B cell (primary cell): ENCODE measurements around the gene TLX2. TPM values are rescaled to one million over a fixed set of nuclear protein-coding genes. Genes with fewer than 3 reads are reported as not detected.

Experiments used
- ATAC-seq: fragments of 200-7000 bp; cut with Tn5 transposase; one replicate; pipeline ENCODE4 v1.10.0; 2021; ENCODE audit warnings: low read depth, mild to moderate bottlenecking, moderate number of reproducible peaks, moderate library complexity
- CTCF ChIA-PET: fragments of 350-600 bp; sonication (Branson Sonifier 250); formaldehyde crosslinking; loops from one replicate; lab custom pipeline; 2021; ENCODE audit warnings: antibody characterized with exemption, inconsistent platforms; lab: Charles Lee
- POLR2A ChIA-PET: fragments of 350-600 bp; sonication (Branson Sonifier 250); formaldehyde crosslinking; loops from one replicate; lab custom pipeline; 2021; ENCODE audit warnings: antibody characterized with exemption; lab: Charles Lee
- DNase-seq: peaks from one replicate; pipeline ENCODE4 v3.0.0; 2013
- H2AFZ ChIP-seq: 2 replicates; pipeline ENCODE4 v1.6.1; 2012; ENCODE audit warnings: mild to moderate bottlenecking, low read depth, low read length; ENCODE audit not compliant: insufficient read depth, poor library complexity, severe bottlenecking
- H3K27ac ChIP-seq, 2 donors: 1 replicate in 1 of 2; 2 replicates in 1 of 2; pipeline ENCODE4 v1.5.1; 2012 to 2013; ENCODE audit warnings: low read length in 2 of 2, mild to moderate bottlenecking in 2 of 2, moderate library complexity in 1 of 2
- H3K27me3 ChIP-seq, 4 experiments: fragments of 200-600 bp in 1 of 4; sonication (generic) in 1 of 4; replicated peaks in 1 of 4; 1 replicate in 2 of 4; 2 replicates in 2 of 4; pipeline versions ENCODE4 v1.6.1 to v1.7.0; 2013 to 2016; ENCODE audit warnings: low read length in 3 of 4, mild to moderate bottlenecking in 2 of 4, mixed read lengths in 1 of 4, moderate library complexity in 1 of 4; ENCODE audit not compliant: insufficient read depth in 4 of 4, control insufficient read depth in 3 of 4; ENCODE audit errors: control extremely low read depth in 1 of 4
- H3K36me3 ChIP-seq, 2 experiments: replicated peaks in 1 of 2; 1 replicate in 1 of 2; 2 replicates in 1 of 2; pipeline versions ENCODE4 v1.6.1 to v1.7.1; 2013; ENCODE audit warnings: low read length in 1 of 2; ENCODE audit not compliant: insufficient read depth in 2 of 2, control insufficient read depth in 1 of 2; ENCODE audit errors: control extremely low read depth in 1 of 2, extremely low read depth in 1 of 2
- H3K4me1 ChIP-seq, 2 donors: fragments of 200-600 bp in 1 of 2; sonication (generic) in 1 of 2; 1 replicate in 1 of 2; 2 replicates in 1 of 2; pipeline versions ENCODE4 v1.5.1 to v1.6.1; 2013 to 2017; ENCODE audit warnings: low read length in 2 of 2; ENCODE audit not compliant: control insufficient read depth in 2 of 2, insufficient read depth in 2 of 2
- H3K4me2 ChIP-seq: replicated peaks from 2 replicates; pipeline ENCODE3; 2012; ENCODE audit warnings: mild to moderate bottlenecking, low read depth, low read length; ENCODE audit not compliant: poor library complexity, severe bottlenecking
- H3K4me3 ChIP-seq, 5 experiments: fragments of 200-600 bp in 1 of 5; sonication (generic) in 1 of 5; 1 replicate in 3 of 5; 2 replicates in 2 of 5; pipeline versions ENCODE4 v1.5.1 to v1.7.0; 2011 to 2016; ENCODE audit warnings: low read length in 4 of 5, mild to moderate bottlenecking in 4 of 5, low read depth in 2 of 5, control low read depth in 1 of 5, moderate library complexity in 1 of 5; ENCODE audit not compliant: insufficient read depth in 1 of 5; ENCODE audit errors: control extremely low read depth in 1 of 5, extremely low read depth in 1 of 5
- H3K79me2 ChIP-seq: fragments of 200-600 bp; sonication (generic); one replicate; pipeline ENCODE4 v1.6.0; 2016; ENCODE audit warnings: low read length; ENCODE audit not compliant: control insufficient read depth, insufficient read depth
- H3K9ac ChIP-seq: fragments of 200-600 bp; sonication (generic); 2 replicates; pipeline ENCODE4 v1.6.1; 2017; ENCODE audit warnings: mild to moderate bottlenecking, low read length, moderate library complexity
- H3K9me3 ChIP-seq, 3 donors: one replicate each; pipeline versions ENCODE4 v1.6.1 to v1.7.1; 2013; ENCODE audit warnings: low read length in 2 of 3; ENCODE audit not compliant: control insufficient read depth in 2 of 3, insufficient read depth in 1 of 3; ENCODE audit errors: control extremely low read depth in 1 of 3
- H4K20me1 ChIP-seq: 2 replicates; pipeline ENCODE4 v1.6.0; 2012; ENCODE audit warnings: mild to moderate bottlenecking, low read length; ENCODE audit not compliant: insufficient read depth, control insufficient read depth, poor library complexity, severe bottlenecking
- H3K27ac Mint-ChIP-seq: one replicate; pipeline ENCODE4 v1.8.0; 2021; ENCODE audit warnings: mixed read lengths
- H3K27me3 Mint-ChIP-seq: one replicate; pipeline ENCODE4 v1.8.0; 2021; ENCODE audit warnings: mixed read lengths
- H3K4me1 Mint-ChIP-seq: one replicate; pipeline ENCODE4 v1.8.0; 2021; ENCODE audit warnings: mixed read lengths
- H3K4me3 Mint-ChIP-seq: one replicate; pipeline ENCODE4 v1.8.0; 2021; ENCODE audit warnings: mixed read lengths
- H3K9me3 Mint-ChIP-seq: one replicate; pipeline ENCODE4 v1.8.0; 2022; ENCODE audit warnings: mixed read lengths; ENCODE audit not compliant: insufficient read depth
- EZH2 ChIP-seq: IDR thresholded peaks from 2 replicates; pipeline ENCODE4 v1.6.1; 2012; ENCODE audit warnings: borderline replicate concordance, low read depth, mild to moderate bottlenecking, moderate library complexity, low read length; ENCODE audit not compliant: insufficient read depth, poor library complexity, severe bottlenecking
- WGBS: methylation state at CpG from one replicate; pipeline ENCODE4 v1.1.5; 2013; ENCODE audit warnings: missing lambda C conversion rate; ENCODE audit not compliant: insufficient coverage; 5-methylcytosine and 5-hydroxymethylcytosine counted together
- intact Hi-C: fragments of 100-400 bp; cut with micrococcal nuclease; formaldehyde crosslinking; loops from one replicate; pipeline ENCODE4 v1.10.0; 2022
- polyA plus RNA-seq: library from polyadenylated mRNA; depleted of rRNA; stranded (reverse); fragments of >200 nt; gene quantifications from 2 replicates; pipeline ENCODE4 v1.2.3, GENCODE V29; 2012
- total RNA-seq, 2 donors: library from RNA; stranded (reverse); fragments of 120-200 nt in 1 of 2; gene quantifications; 1 replicate in 1 of 2; 2 replicates in 1 of 2; pipeline versions ENCODE4 v1.2.3 to v1.2.4, GENCODE V29; 2013 to 2022
- TF ChIP-seq, protein P1 (sequence below): fragments of 200-600 bp; IDR thresholded peaks from one replicate; pipeline ENCODE4 v1.8.0; 2022; ENCODE audit warnings: antibody characterized with exemption, mild to moderate bottlenecking

TLX2 gene
- total and polyA plus RNA-seq, 2 donors (not counting 1 experiment from before 2014, with no cell fraction given), result 0.06 TPM; not detected in 1

DNA sequence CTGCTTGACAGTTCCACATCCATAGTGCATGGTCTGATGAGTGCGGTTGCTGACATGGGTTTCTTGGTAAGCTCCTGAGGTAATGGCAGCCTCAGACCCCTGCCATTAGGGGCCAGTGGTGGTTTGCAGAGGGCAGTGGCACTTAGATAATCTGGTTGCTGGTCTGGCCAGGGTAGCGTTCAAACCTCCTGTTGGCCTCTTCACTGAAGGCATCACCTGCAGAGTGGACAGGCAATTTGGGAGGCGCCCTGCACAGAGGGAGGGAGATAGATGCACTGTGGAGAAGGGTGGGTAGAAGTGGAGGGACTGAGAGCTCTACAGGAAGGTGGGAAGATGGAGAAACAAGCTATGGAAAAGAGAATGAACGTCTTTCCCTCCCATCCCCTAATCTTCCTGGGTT, 19.2 kb downstream of the TLX2 start:
- Histone ChIP-seq H4K20me1 (peaks cover under 1% of the 10 kb centered on the region), H3K27ac (no peak overlapping the region), H3K36me3 (peaks cover 0 to 20% of the 10 kb centered on the region in 2 experiments), H2AFZ (no peak overlapping the region), H3K4me3 (no peak overlapping the region), H3K27me3 (no peaks in the 10 kb centered on the region), H3K9me3 (no peaks in the 10 kb centered on the region), H3K4me2 (no peak overlapping the region), H3K79me2 (peaks cover 30% of the 10 kb centered on the region), H3K9ac (no peak overlapping the region), H3K4me1 (peaks cover 27 to 37% of the 10 kb centered on the region in 2 donors)
- H3K4me1 Mint-ChIP-seq, result peaks cover 38% of the 10 kb centered on the region
- WGBS, result 95% methylated on average over 2 of the region's 4 CpGs
- no peak overlapping the region for H3K27ac Mint-ChIP-seq
- no peak for DNase-seq
- no peaks in the 10 kb centered on the region for H3K9me3 Mint-ChIP-seq
- ATAC-seq, result no peak
- no peak overlapping the region for H3K4me3 Mint-ChIP-seq
- ChIA-PET CTCF (interaction anchor here (1.2 to 9.6 kb wide), 5 partner anchors 11 to 159 kb away, joined by 3 to 71 read pairs (median 6); partner anchors contain the start of genes CCDC142, PCGF1 and TTC31), POLR2A (no interaction called here)
- intact Hi-C loops, result loop anchor here (5.0 kb wide), 1 partner anchor 36 kb away; the partner anchor contains the start of gene LBX2
- TF ChIP-seq, protein P1, sequence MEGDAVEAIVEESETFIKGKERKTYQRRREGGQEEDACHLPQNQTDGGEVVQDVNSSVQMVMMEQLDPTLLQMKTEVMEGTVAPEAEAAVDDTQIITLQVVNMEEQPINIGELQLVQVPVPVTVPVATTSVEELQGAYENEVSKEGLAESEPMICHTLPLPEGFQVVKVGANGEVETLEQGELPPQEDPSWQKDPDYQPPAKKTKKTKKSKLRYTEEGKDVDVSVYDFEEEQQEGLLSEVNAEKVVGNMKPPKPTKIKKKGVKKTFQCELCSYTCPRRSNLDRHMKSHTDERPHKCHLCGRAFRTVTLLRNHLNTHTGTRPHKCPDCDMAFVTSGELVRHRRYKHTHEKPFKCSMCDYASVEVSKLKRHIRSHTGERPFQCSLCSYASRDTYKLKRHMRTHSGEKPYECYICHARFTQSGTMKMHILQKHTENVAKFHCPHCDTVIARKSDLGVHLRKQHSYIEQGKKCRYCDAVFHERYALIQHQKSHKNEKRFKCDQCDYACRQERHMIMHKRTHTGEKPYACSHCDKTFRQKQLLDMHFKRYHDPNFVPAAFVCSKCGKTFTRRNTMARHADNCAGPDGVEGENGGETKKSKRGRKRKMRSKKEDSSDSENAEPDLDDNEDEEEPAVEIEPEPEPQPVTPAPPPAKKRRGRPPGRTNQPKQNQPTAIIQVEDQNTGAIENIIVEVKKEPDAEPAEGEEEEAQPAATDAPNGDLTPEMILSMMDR, result no peak
- TF ChIP-seq EZH2, result no peak
- H3K27me3 Mint-ChIP-seq, result no peaks in the 10 kb centered on the region

DNA sequence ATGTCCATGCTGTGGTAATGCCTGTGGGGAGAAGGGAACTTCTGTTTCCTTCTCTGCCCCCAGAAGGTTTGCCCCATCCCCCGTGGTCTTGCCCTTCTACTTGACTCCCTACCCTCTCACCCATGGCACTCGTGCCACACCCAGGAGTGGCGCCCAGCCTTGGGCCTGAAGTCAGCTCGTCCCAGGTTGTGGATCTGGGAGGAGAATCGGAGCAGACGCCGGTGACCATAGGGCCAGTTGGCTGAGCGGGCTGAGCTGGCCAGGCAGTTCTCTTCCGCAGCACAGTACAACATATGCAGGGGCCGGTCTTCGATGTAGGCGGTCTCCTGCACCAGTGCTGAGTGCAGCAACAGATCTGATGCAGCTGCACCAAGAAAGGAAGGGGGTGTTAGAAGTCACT, 20.2 kb downstream of the TLX2 start:
- no peaks in the 10 kb centered on the region for H4K20me1 ChIP-seq
- peaks cover 30 to 39% of the 10 kb centered on the region in 2 donors for H3K4me1 ChIP-seq
- POLR2A ChIA-PET, result no interaction called here
- H3K4me3 ChIP-seq, result no peak overlapping the region
- no peak for TF ChIP-seq EZH2
- TF ChIP-seq, protein P1, result no peak
- no peak overlapping the region for H3K27ac Mint-ChIP-seq
- H3K9me3 ChIP-seq, result no peaks in the 10 kb centered on the region
- CTCF ChIA-PET, result interaction anchor here (1.2 to 9.6 kb wide), 3 partner anchors 11 to 53 kb away, joined by 3 to 71 read pairs (median 6); partner anchors contain the start of genes CCDC142 and TTC31
- WGBS, result 97% methylated on average over 11 of the region's 12 CpGs
- H3K36me3 ChIP-seq, result peaks cover 0 to 20% of the 10 kb centered on the region in 2 experiments
- no peak overlapping the region for H3K9ac ChIP-seq
- H3K27me3 Mint-ChIP-seq, result no peaks in the 10 kb centered on the region
- no peak overlapping the region for H3K27ac ChIP-seq
- no peak overlapping the region for H2AFZ ChIP-seq
- H3K4me2 ChIP-seq, result no peak overlapping the region
- peaks cover 22% of the 10 kb centered on the region for H3K79me2 ChIP-seq
- H3K4me1 Mint-ChIP-seq, result peaks cover 41% of the 10 kb centered on the region
- no peaks in the 10 kb centered on the region for H3K27me3 ChIP-seq
- no peak for DNase-seq
- intact Hi-C loops, result loop anchor here (5.0 kb wide), 1 partner anchor 37 kb away; the partner anchor contains the start of gene LBX2
- no peak for ATAC-seq
- no peaks in the 10 kb centered on the region for H3K9me3 Mint-ChIP-seq
- H3K4me3 Mint-ChIP-seq, result no peak overlapping the region
